Cardiac muscle cell (in vitro differentiated cells and primary cell): ENCODE measurements around the gene SUCLG2. TPM values are rescaled to one million over a fixed set of nuclear protein-coding genes. Genes with fewer than 3 reads are reported as not detected.

Experiments
- DNase-seq, 2 donors: peaks; one replicate each; pipeline versions ENCODE4 v3.0.0 to v3.0.0-alpha.2; 2010 to 2017; ENCODE audit warnings: low read depth in 1 of 2, low spot score in 1 of 2
- H3K27ac ChIP-seq: fragments of 200-600 bp; sonication (generic); 2 replicates; pipeline ENCODE4 v1.5.1; 2016
- H3K27me3 ChIP-seq: fragments of 200-600 bp; sonication (generic); 2 replicates; pipeline ENCODE4 v1.6.0; 2016; ENCODE audit warnings: control low read depth
- H3K36me3 ChIP-seq: fragments of 200-600 bp; sonication (generic); 2 replicates; pipeline ENCODE4 v1.5.1; 2016; ENCODE audit warnings: control low read depth
- H3K4me1 ChIP-seq: fragments of 200-600 bp; sonication (generic); 2 replicates; pipeline ENCODE4 v1.8.1; 2017; ENCODE audit warnings: low read depth, mild to moderate bottlenecking, mixed run types
- H3K4me3 ChIP-seq: fragments of 200-600 bp; sonication (generic); 2 replicates; pipeline ENCODE4 v1.5.1; 2016; ENCODE audit warnings: mild to moderate bottlenecking
- H3K9me3 ChIP-seq: fragments of 200-600 bp; sonication (generic); 2 replicates; pipeline ENCODE4 v1.5.1; 2017; ENCODE audit warnings: low read depth, mild to moderate bottlenecking, control low read depth
- CTCF ChIP-seq: IDR thresholded peaks from 2 replicates; pipeline ENCODE4 v1.5.1; 2012; ENCODE audit warnings: low read depth, mild to moderate bottlenecking, low read length
- polyA plus RNA-seq: library from polyadenylated mRNA; unstranded; fragments of >200 nt; fragmentation: Nextera tagmentation; extraction: Ambion mirVana; gene quantifications from 2 replicates; pipeline ENCODE4 v1.2.1, GENCODE V29; 2016
- total RNA-seq: library from RNA; depleted of rRNA; stranded (reverse); fragments of >200 nt; gene quantifications from 2 replicates; pipeline ENCODE4 v1.2.3, GENCODE V29; 2016

SUCLG2 gene
- total and polyA plus RNA-seq, 2 experiments from 2014 or later, result 38.4 to 39.0 TPM

DNA sequence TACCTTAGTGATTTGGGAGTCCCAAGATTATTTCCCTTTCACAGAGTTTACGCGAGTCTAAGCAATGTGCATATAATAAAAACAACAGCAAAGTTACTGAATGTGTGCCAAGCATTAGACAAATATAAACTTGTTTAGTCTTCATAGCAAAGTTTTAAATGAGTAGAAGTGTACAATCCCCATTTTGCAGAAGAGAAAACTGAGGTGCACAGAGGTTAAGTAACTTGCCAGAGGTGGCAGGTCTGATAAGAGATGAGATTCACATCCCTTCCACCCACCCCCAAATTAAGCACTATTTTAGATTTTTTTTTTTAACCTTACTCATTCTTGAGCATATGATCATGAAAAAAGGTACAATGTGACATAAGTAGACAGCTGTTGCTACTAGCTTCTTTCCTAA lies 2.2 kb upstream of the SUCLG2 start:
- Histone ChIP-seq H3K27ac (no peak overlapping the region), H3K4me1 (peaks cover 18% of the 10 kb centered on the region), H3K4me3 (no peak overlapping the region), H3K9me3 (no peaks in the 10 kb centered on the region), H3K27me3 (no peaks in the 10 kb centered on the region), H3K36me3 (no peaks in the 10 kb centered on the region)
- TF ChIP-seq CTCF, result no peak
- no peak for DNase-seq

DNA sequence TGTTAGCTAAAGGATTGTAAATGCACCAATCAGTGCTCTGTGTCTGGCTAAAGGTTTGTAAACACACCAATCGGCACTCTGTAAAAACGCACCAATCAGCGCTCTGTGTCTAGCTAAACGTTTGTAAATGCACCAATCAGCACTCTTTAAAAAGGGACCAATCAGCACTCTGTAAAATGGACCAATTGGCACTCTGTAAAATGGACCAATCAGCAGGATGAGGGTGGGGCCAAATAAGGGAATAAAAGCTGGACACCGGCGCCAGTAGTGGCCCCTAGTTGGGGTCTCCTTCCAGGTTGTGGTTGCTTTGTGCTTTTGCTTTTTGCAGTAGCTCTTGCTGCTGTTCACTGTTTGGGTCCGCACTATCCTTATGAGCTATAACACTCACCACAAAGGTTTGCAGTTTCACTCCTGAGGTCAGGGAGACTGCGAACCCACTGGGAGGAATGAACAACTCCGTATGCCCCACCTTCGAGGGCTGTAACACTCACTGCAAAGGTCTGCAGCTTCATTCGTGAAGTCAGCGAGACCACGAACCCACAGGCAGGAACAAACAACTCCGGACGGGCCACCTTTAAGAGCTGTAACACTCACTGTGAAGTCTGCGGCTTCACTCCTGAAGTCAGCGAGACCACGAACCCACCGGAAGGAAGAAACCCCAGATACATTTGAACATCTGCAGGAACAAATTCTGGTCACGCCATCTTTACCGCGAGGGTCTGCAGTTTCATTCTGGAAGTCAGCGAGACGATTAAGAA lies 1.1 kb upstream of the SUCLG2 start:
- TF ChIP-seq CTCF, result no peak
- H3K4me3 ChIP-seq, result no peak overlapping the region

DNA sequence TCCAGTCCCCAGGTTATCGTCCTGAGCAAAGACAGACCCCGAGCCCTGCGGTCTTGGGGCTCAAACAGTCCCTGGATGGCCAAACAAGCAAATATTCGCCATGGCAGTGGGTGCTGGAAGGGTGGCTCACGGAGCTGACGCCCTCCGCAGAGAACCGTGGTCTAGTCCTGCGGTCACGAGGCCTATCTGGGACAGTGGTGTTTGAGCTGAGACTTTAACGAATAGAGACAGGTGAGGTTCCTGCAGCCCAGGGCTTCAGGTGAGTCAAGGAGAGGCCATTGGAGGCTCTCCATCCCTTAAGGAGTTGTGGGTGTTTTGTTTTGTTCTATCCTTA lies 399 bp upstream of the SUCLG2 start:
- Histone ChIP-seq H3K4me1 (peaks cover 14% of the 10 kb centered on the region), H3K27ac (peak overlapping the region; percentile 94), H3K4me3 (peak overlapping the region; percentile 55), H3K9me3 (no peaks in the 10 kb centered on the region), H3K36me3 (no peaks in the 10 kb centered on the region), H3K27me3 (no peaks in the 10 kb centered on the region)
- no peak for TF ChIP-seq CTCF
- DNase-seq, result no peak

More for the DNA sequence above, 1.1 kb upstream of the SUCLG2 start:
- no peak overlapping the region for H3K27ac ChIP-seq
- no peaks in the 10 kb centered on the region for H3K9me3 ChIP-seq
- no peaks in the 10 kb centered on the region for H3K27me3 ChIP-seq
- DNase-seq, result no peak
- H3K36me3 ChIP-seq, result no peaks in the 10 kb centered on the region
- H3K4me1 ChIP-seq, result peaks cover 12% of the 10 kb centered on the region

- TF ChIP-seq CTCF, result no peak
- no peaks in the 10 kb centered on the region for H3K9me3 ChIP-seq
- peak overlapping the region; percentile 94 for H3K27ac ChIP-seq
- peaks cover 14% of the 10 kb centered on the region for H3K4me1 ChIP-seq
- H3K36me3 ChIP-seq, result no peaks in the 10 kb centered on the region
- H3K27me3 ChIP-seq, result no peaks in the 10 kb centered on the region
- H3K4me3 ChIP-seq, result peak overlapping the region; percentile 55
- DNase-seq, result no peak
These were observed 850 bp downstream of the SUCLG2 start for GRCh38 chr3:67653425-67654098.

- no peak for TF ChIP-seq CTCF
- H3K27ac ChIP-seq, result peak overlapping the region; percentile 34
- no peak overlapping the region for H3K4me3 ChIP-seq
- H3K27me3 ChIP-seq, result no peaks in the 10 kb centered on the region
- H3K9me3 ChIP-seq, result no peaks in the 10 kb centered on the region
- peaks cover 13% of the 10 kb centered on the region for H3K4me1 ChIP-seq
- no peak for DNase-seq
- H3K36me3 ChIP-seq, result no peaks in the 10 kb centered on the region
These were observed 4.3 kb downstream of the SUCLG2 start for GRCh38 chr3:67650084-67650483.
